ENCODE data around the gene SRRM2. TPM values are rescaled to one million over a fixed set of nuclear protein-coding genes. Genes with fewer than 3 reads are reported as not detected.

SRRM2 gene
- total RNA-seq, 1 donor from 2014 or later, result 251 TPM

GRCh38 chr16:2804728-2805127 lies 52.3 kb downstream of the SRRM2 start:
- Histone ChIP-seq H3K27me3 (ENCODE audit: low read depth) (peaks cover 47% of the 10 kb centered on the region), H3K27ac (replicated peaks) (no peak overlapping the region), H3K4me1 (no peaks in the 10 kb centered on the region), H3K9me3 (replicated peaks) (peaks cover 24% of the 10 kb centered on the region), H3K36me3 (no peaks in the 10 kb centered on the region), H3K4me3 (no peak overlapping the region)
- intact Hi-C loops (cut with micrococcal nuclease), result no loop called here
- no peak for DNase-seq
- no peak for TF ChIP-seq CTCF (IDR thresholded peaks at IDR 0.05; ENCODE audit: borderline replicate concordance)

GRCh38 chr16:2806286-2806685 lies 53.8 kb downstream of the SRRM2 start:
- Histone ChIP-seq H3K27me3 (ENCODE audit: low read depth) (peaks cover 49% of the 10 kb centered on the region), H3K9me3 (replicated peaks) (peaks cover 24% of the 10 kb centered on the region), H3K4me1 (no peaks in the 10 kb centered on the region), H3K27ac (replicated peaks) (no peak overlapping the region), H3K4me3 (no peak overlapping the region), H3K36me3 (no peaks in the 10 kb centered on the region)
- no peak for DNase-seq
- intact Hi-C loops (cut with micrococcal nuclease), result no loop called here
- no peak for TF ChIP-seq CTCF (IDR thresholded peaks at IDR 0.05; ENCODE audit: borderline replicate concordance)

GRCh38 chr16:2808181-2808580 lies 55.7 kb downstream of the SRRM2 start:
- DNase-seq, result no peak
- no peak overlapping the region for H3K4me3 ChIP-seq
- peaks cover 7% of the 10 kb centered on the region for H3K4me1 ChIP-seq
- TF ChIP-seq CTCF (IDR thresholded peaks at IDR 0.05; ENCODE audit: borderline replicate concordance), result no peak
- H3K27me3 ChIP-seq (ENCODE audit: low read depth), result peaks cover 68% of the 10 kb centered on the region
- no peaks in the 10 kb centered on the region for H3K36me3 ChIP-seq
- peaks cover 20% of the 10 kb centered on the region for H3K9me3 ChIP-seq (replicated peaks)
- intact Hi-C loops (cut with micrococcal nuclease), result no loop called here
- H3K27ac ChIP-seq (replicated peaks), result no peak overlapping the region

GRCh38 chr16:2809149-2809760 lies 56.8 kb downstream of the SRRM2 start:
- Histone ChIP-seq H3K27me3 (ENCODE audit: low read depth) (peaks cover 79% of the 10 kb centered on the region), H3K4me3 (no peak overlapping the region), H3K27ac (replicated peaks) (no peak overlapping the region), H3K9me3 (replicated peaks) (peaks cover 9% of the 10 kb centered on the region), H3K4me1 (peaks cover 7% of the 10 kb centered on the region), H3K36me3 (no peaks in the 10 kb centered on the region)
- DNase-seq, result no peak
- intact Hi-C loops (cut with micrococcal nuclease), result no loop called here
- no peak for TF ChIP-seq CTCF (IDR thresholded peaks at IDR 0.05; ENCODE audit: borderline replicate concordance)

- intact Hi-C loops (cut with micrococcal nuclease), result no loop called here
- H3K36me3 ChIP-seq, result no peaks in the 10 kb centered on the region
- no peak for DNase-seq
These were observed 58.2 kb downstream of the SRRM2 start for GRCh38 chr16:2810651-2811050.

More at GRCh38 chr16:2810651-2811050, 58.2 kb downstream of the SRRM2 start:
- Histone ChIP-seq H3K4me1 (peaks cover 7% of the 10 kb centered on the region), H3K4me3 (no peak overlapping the region), H3K27ac (replicated peaks) (no peak overlapping the region), H3K9me3 (replicated peaks) (no peaks in the 10 kb centered on the region), H3K27me3 (ENCODE audit: low read depth) (peaks cover 79% of the 10 kb centered on the region)
- TF ChIP-seq CTCF (IDR thresholded peaks at IDR 0.05; ENCODE audit: borderline replicate concordance), result no peak
